Measurements from ENCODE around the gene ATP8A2.

Gene ATP8A2

GRCh38 chr13:25739376-25739775, 367.6 kb downstream of the ATP8A2 start:
- TF ChIP-seq CTCF (IDR thresholded peaks at IDR 0.05), result no peak
- no peak for TF ChIP-seq ZFX (IDR thresholded peaks at IDR 0.05; ENCODE audit: borderline replicate concordance)
- no peak overlapping the region for H3K27ac ChIP-seq

- no peak for TF ChIP-seq ZFX (IDR thresholded peaks at IDR 0.05; ENCODE audit: borderline replicate concordance)
- no peak for TF ChIP-seq CTCF (IDR thresholded peaks at IDR 0.05)
- H3K27ac ChIP-seq, result no peak overlapping the region
Observed at GRCh38 chr13:25741796-25742195, 370.0 kb downstream of the ATP8A2 start.

GRCh38 chr13:25742220-25742619, 370.4 kb downstream of the ATP8A2 start:
- H3K27ac ChIP-seq, result no peak overlapping the region
- TF ChIP-seq ZFX (IDR thresholded peaks at IDR 0.05; ENCODE audit: borderline replicate concordance) (no peak), CTCF (IDR thresholded peaks at IDR 0.05) (no peak)

GRCh38 chr13:25743421-25743820, 371.6 kb downstream of the ATP8A2 start:
- TF ChIP-seq ZFX (IDR thresholded peaks at IDR 0.05; ENCODE audit: borderline replicate concordance), result no peak
- no peak for TF ChIP-seq CTCF (IDR thresholded peaks at IDR 0.05)
- no peak overlapping the region for H3K27ac ChIP-seq

- no peak overlapping the region for H3K27ac ChIP-seq
- TF ChIP-seq ZFX (IDR thresholded peaks at IDR 0.05; ENCODE audit: borderline replicate concordance) (no peak), CTCF (IDR thresholded peaks at IDR 0.05) (no peak)
Observed at GRCh38 chr13:25744178-25744577, 372.4 kb downstream of the ATP8A2 start.

GRCh38 chr13:25746131-25746530, 374.4 kb downstream of the ATP8A2 start:
- TF ChIP-seq CTCF (IDR thresholded peaks at IDR 0.05) (no peak), ZFX (IDR thresholded peaks at IDR 0.05; ENCODE audit: borderline replicate concordance) (no peak)
- H3K27ac ChIP-seq, result no peak overlapping the region

GRCh38 chr13:25752957-25753551, 381.3 kb downstream of the ATP8A2 start:
- TF ChIP-seq ZFX (IDR thresholded peaks at IDR 0.05; ENCODE audit: borderline replicate concordance), result no peak
- no peak for TF ChIP-seq CTCF (IDR thresholded peaks at IDR 0.05)
- no peak overlapping the region for H3K27ac ChIP-seq

Data from 22Rv1 (cell line).